Gastrocnemius medialis (tissue), 4 donors: ENCODE measurements around the gene PRKAG2. TPM values are rescaled to one million over a fixed set of nuclear protein-coding genes. Genes with fewer than 3 reads are reported as not detected.
"Not testable (repeated sequence)": the region's sequence is repeated elsewhere in the genome, so short reads cannot be mapped to it uniquely, and the experiment has no call there.

Source experiments
- ATAC-seq, 2 donors: fragments of 150-250 bp; one replicate each; pipeline ENCODE4 v1.9.1; 2016
- DNase-seq, 2 donors: peaks; one replicate each; pipeline ENCODE4 v3.0.0-alpha.2; 2019
- H3K27ac ChIP-seq, 4 donors: fragments of 200-600 bp; sonication (generic); 1 replicate in 1 of 4; 2 replicates in 3 of 4; pipeline ENCODE4 v1.5.1; 2016 to 2018; ENCODE audit warnings: mild to moderate bottlenecking in 2 of 4, moderate library complexity in 1 of 4
- H3K27me3 ChIP-seq, 3 donors: fragments of 200-600 bp; sonication (generic) in 2 of 3; 1 replicate in 1 of 3; 2 replicates in 2 of 3; pipeline versions ENCODE4 v1.5.1 to v1.6.0; 2016 to 2019; ENCODE audit warnings: mild to moderate bottlenecking in 1 of 3, moderate library complexity in 1 of 3
- H3K36me3 ChIP-seq, 2 donors: fragments of 200-600 bp; sonication (generic) in 1 of 2; one replicate each; pipeline ENCODE4 v1.5.1; 2017 to 2018
- H3K4me1 ChIP-seq, 2 donors: fragments of 200-600 bp; sonication (generic) in 1 of 2; one replicate each; pipeline ENCODE4 v1.5.1; 2016 to 2017; ENCODE audit warnings: mild to moderate bottlenecking in 2 of 2
- H3K4me3 ChIP-seq, 4 donors: fragments of 200-600 bp; sonication (generic) in 3 of 4; 1 replicate in 1 of 4; 2 replicates in 3 of 4; pipeline ENCODE4 v1.5.1; 2016 to 2019; ENCODE audit warnings: mild to moderate bottlenecking in 2 of 4
- H3K9me3 ChIP-seq, 3 donors: fragments of 200-600 bp; sonication (generic) in 2 of 3; 1 replicate in 1 of 3; 2 replicates in 2 of 3; pipeline ENCODE4 v1.5.1; 2016 to 2019
- POLR2A ChIP-seq, 2 donors: fragments of 450-650 bp; IDR thresholded peaks; one replicate each; pipeline ENCODE4 v1.6.1; 2017; ENCODE audit warnings: antibody characterized with exemption in 2 of 2, mild to moderate bottlenecking in 2 of 2, moderate library complexity in 2 of 2
- in situ Hi-C, 4 donors: fragments of 200-750 bp; cut with MboI; loops; one replicate each; pipeline versions ENCODE4 v1.15.0 to v1.8.0; 2017; ENCODE audit warnings: low sequenced_read_pairs in 4 of 4
- intact Hi-C: fragments of 100-400 bp; cut with DNase I; formaldehyde crosslinking; loops from one replicate; pipeline ENCODE4 v1.15.1; 2023; ENCODE audit warnings: low total_unique reads
- total RNA-seq, 4 donors: library from RNA; depleted of rRNA; stranded (reverse); fragments of >200 nt; gene quantifications; one replicate each; pipeline versions ENCODE4 v1.1.0 to v1.2.3, GENCODE V29; 2016
- TF ChIP-seq, protein P1 (sequence below), 5 experiments: fragments of 450-650 bp in 3 of 5; fragments of 200-600 bp in 2 of 5; sonication (generic) in 2 of 5; IDR thresholded peaks in 4 of 5; conservative IDR thresholded peaks in 1 of 5; 1 replicate in 4 of 5; 2 replicates in 1 of 5; pipeline ENCODE4 v1.5.1; 2016 to 2019; ENCODE audit warnings: antibody characterized with exemption in 5 of 5, mild to moderate bottlenecking in 3 of 5, moderate library complexity in 3 of 5

Gene PRKAG2
- total RNA-seq, 4 donors from 2014 or later, result 5.3 to 32.6 (median 13.9) TPM

DNA sequence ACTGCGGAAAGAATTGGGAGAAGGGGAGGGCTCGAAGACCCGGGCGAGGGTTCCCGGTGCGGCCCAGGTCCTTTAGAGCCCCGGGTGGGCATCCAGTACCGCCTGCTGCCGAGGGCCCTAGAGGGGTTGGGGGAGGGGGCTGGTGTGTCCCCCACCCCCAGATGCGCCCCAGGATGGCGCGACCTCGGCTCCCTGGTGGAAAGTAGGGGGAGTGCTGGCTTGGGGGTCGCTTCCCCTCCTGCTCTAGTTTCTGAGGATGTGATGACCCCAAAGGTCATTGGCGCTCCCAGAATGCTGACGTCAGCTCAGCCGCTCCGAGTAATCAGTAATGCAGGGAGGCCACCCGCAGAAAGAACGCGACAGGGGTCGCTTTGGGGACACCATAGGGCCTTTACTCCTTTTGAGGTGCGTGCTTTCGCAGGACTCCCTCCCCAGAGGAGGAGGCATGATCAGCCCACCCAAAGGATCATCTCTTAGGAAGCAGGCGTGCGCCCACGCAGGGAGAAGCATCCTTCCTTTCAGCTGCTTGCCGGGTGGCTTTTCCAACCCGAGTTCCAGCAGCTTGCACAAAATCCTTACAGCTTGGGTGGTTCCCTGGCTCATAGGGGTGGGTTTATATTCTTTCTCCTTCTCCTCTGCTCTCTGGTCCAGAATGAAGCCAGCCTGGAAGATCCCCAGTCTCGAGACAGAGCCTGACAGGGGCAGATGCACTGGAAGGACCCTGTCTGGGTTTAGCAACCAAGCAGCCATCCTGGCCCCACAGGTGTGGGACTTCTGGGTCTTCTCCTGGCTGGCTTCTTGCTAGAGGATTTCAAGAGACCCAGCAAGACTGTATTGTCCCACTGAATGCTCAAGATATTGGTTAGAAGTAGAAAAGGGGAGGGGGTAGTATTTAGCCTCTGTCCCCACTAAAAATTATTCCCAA is 1.3 kb upstream of the PRKAG2 start:
- ATAC-seq (no peak), DNase-seq (no peak)
- intact Hi-C loops, result loop anchor here (10.0 kb wide), 2 partner anchors 147 to 243 kb away; partner anchors contain the start of gene GALNT11
- in situ Hi-C loops, result no loop called here
- Histone ChIP-seq H3K27me3 (no peaks in the 10 kb centered on the region), H3K4me3 (peak overlapping the region; percentile 76 to 97 (median 86)), H3K27ac (peak overlapping the region in 2 of 4 donors; percentile 91 to 93), H3K4me1 (peaks cover 8 to 18% of the 10 kb centered on the region in 2 donors), H3K36me3 (no peaks in the 10 kb centered on the region), H3K9me3 (no peaks in the 10 kb centered on the region)
- TF ChIP-seq, protein P1, sequence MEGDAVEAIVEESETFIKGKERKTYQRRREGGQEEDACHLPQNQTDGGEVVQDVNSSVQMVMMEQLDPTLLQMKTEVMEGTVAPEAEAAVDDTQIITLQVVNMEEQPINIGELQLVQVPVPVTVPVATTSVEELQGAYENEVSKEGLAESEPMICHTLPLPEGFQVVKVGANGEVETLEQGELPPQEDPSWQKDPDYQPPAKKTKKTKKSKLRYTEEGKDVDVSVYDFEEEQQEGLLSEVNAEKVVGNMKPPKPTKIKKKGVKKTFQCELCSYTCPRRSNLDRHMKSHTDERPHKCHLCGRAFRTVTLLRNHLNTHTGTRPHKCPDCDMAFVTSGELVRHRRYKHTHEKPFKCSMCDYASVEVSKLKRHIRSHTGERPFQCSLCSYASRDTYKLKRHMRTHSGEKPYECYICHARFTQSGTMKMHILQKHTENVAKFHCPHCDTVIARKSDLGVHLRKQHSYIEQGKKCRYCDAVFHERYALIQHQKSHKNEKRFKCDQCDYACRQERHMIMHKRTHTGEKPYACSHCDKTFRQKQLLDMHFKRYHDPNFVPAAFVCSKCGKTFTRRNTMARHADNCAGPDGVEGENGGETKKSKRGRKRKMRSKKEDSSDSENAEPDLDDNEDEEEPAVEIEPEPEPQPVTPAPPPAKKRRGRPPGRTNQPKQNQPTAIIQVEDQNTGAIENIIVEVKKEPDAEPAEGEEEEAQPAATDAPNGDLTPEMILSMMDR (IDR thresholded peaks at IDR 0.05 in 4 of 5, conservative IDR thresholded peaks at IDR 0.05 in 1 of 5), result no peak
- no peak for TF ChIP-seq POLR2A (IDR thresholded peaks at IDR 0.05)

DNA sequence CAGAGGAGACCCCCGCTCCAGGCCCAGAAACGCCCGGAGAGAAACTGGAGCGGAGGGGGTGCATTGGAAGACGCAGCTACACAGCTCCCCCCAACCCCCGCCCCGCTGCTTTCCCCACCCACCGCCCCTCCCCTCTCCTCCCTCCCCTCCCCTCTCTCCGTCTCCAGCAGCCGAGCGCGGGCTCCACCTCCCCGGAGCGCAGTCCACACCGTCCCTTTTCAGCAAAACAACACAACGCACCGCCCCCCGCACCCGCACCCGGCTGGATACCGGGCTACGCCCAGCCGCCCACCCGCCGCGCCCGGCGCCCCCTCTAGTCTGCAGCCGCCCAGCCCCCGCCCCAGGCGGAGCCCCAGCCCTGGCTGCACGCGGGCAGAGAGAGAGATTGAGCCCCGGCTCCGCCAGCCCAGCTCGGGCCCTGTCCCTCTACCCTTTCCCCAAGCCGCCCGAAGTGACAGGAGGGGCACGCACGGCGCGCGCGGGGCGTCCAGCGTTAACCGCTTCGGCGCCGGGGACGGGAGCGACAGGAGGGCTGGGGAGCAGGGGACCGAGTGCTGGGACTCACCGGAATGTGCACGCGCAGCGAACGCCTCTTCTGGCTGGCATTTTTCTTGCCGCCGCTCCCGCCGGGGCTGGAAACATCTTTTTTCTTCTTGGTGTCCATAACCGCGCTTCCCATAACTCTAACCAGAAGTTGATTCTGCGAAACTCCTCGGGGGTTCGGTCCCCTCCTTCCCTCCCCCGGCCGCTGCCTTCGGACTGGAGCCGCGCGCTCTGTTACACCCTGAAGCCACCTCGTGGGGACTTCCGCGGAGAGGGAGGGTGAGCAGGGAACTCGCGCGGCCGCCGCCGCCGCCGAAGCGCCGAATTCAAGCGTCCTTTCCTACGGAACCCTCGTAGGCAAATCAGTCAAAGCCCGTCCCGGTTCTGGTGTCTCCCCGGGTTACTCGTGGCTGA is 695 bp downstream of the PRKAG2 start:
- Histone ChIP-seq H3K9me3 (no peaks in the 10 kb centered on the region), H3K4me3 (peak overlapping the region; percentile 76 to 97 (median 86)), H3K36me3 (no peaks in the 10 kb centered on the region), H3K27ac (peak overlapping the region; percentile 87 to 93 (median 90)), H3K4me1 (peaks cover 8 to 18% of the 10 kb centered on the region in 2 donors), H3K27me3 (no peaks in the 10 kb centered on the region)
- peak; percentile 62 to 65 for DNase-seq
- in situ Hi-C loops (no loop called here), intact Hi-C loops (loop anchor here (2.0 to 10.0 kb wide), 3 partner anchors 79 to 241 kb away; partner anchors contain the start of gene GALNT11)
- TF ChIP-seq, protein P1 (IDR thresholded peaks at IDR 0.05 in 4 of 5, conservative IDR thresholded peaks at IDR 0.05 in 1 of 5), result no peak
- peak in 1 of 2 donors; percentile 42 for TF ChIP-seq POLR2A (IDR thresholded peaks at IDR 0.05)
- ATAC-seq, result peak; percentile 53 to 57

DNA sequence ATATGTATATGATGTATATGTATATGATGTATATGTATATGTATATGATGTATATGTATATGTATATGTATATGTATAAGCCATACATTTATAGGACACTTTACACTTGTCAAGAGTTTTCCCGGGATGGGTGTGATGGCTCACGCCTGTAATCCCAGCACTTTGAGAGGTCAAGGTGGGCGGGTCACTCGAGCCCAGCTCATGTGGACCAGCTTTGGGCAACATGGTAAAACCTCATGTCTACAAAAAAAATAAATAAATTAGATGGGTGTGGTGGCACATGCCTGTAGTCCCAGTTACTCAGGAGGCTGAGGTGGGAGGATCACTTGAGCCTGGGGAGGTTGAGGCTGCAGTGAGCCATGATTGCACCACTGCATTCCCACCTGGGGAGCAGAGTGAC is 2.4 kb downstream of the PRKAG2 start:
- in situ Hi-C loops, H3K36me3 ChIP-seq, H3K27me3 ChIP-seq, H3K9me3 ChIP-seq, ATAC-seq: not testable (repeated sequence)
- intact Hi-C loops, result loop anchor here (2.0 to 10.0 kb wide), 3 partner anchors 78 to 240 kb away; partner anchors contain the start of gene GALNT11
- Histone ChIP-seq H3K4me1 (peaks cover 8 to 18% of the 10 kb centered on the region in 2 donors), H3K27ac (peak overlapping the region; percentile 87 to 93 (median 90)), H3K4me3 (peak overlapping the region in 1 of 4 donors; percentile 88)
- peak in 1 of 2 donors; percentile 44 for DNase-seq

DNA sequence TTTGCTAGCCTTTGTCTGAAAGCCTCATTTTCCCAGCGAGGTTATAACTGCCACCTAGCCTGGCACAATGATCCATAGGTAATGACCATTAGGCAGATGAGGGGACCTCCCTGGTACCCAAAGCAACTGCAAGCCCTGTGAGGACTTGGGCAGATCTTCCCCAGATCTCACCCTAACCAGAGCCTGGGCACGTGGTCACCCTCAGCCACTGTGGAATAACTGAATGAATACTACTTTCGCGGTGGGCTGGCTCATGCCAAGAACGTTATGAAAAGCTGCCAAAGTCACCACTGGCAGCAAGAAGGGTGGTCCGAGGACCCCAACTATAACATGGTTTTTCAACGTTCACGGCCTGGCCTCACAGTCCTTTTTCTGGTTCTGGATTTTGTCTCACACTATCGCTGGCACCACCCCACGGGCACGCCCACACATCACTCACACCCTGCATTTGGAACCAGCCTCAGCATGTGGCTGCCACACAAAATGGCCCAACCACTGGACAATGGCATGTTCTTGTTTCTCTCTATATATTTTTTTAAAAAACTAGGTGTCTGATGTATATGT is 3.4 kb downstream of the PRKAG2 start:
- ATAC-seq (no peak), DNase-seq (peak in 1 of 2 donors; percentile 33)

More for the DNA sequence above, 3.4 kb downstream of the PRKAG2 start:
- no peak for TF ChIP-seq POLR2A (IDR thresholded peaks at IDR 0.05)
- TF ChIP-seq, protein P1 (IDR thresholded peaks at IDR 0.05 in 4 of 5, conservative IDR thresholded peaks at IDR 0.05 in 1 of 5), result no peak
- Histone ChIP-seq H3K9me3 (no peaks in the 10 kb centered on the region), H3K4me3 (no peak overlapping the region), H3K36me3 (no peaks in the 10 kb centered on the region), H3K4me1 (peaks cover 8 to 18% of the 10 kb centered on the region in 2 donors), H3K27ac (peak overlapping the region in 2 of 4 donors; percentile 24 to 66), H3K27me3 (no peaks in the 10 kb centered on the region)
- intact Hi-C loops, result loop anchor here (2.0 to 10.0 kb wide), 3 partner anchors 91 to 239 kb away; partner anchors contain the start of gene GALNT11
- in situ Hi-C loops, result no loop called here
